CD4-positive, alpha-beta memory T cell (primary cell): ENCODE data around the gene ALOX5. TPM values are rescaled to one million over a fixed set of nuclear protein-coding genes. Genes with fewer than 3 reads are reported as not detected.

Experiments
- CTCF ChIA-PET: fragments of 350-600 bp; sonication (Branson Sonifier 250); formaldehyde crosslinking; loops from one replicate; lab custom pipeline; 2021; ENCODE audit warnings: inconsistent platforms; ENCODE audit not compliant: partially characterized antibody; lab: Charles Lee
- POLR2A ChIA-PET: fragments of 350-600 bp; sonication (Branson Sonifier 250); formaldehyde crosslinking; loops from one replicate; lab custom pipeline; 2021; ENCODE audit not compliant: partially characterized antibody; lab: Charles Lee
- DNase-seq, 5 donors: peaks; one replicate each; pipeline versions ENCODE4 v3.0.0 to v3.0.0-alpha.2; 2020 to 2022; ENCODE audit warnings: mixed read lengths in 1 of 5
- H3K27ac ChIP-seq: one replicate; pipeline ENCODE4 v1.7.0; 2013; ENCODE audit warnings: low read depth, low read length
- H3K27me3 ChIP-seq: 2 replicates; pipeline ENCODE4 v1.7.0; 2013; ENCODE audit warnings: mild to moderate bottlenecking, low read length, moderate library complexity; ENCODE audit not compliant: insufficient read depth
- H3K36me3 ChIP-seq: 2 replicates; pipeline ENCODE4 v1.7.0; 2013; ENCODE audit warnings: mild to moderate bottlenecking, low read length, moderate library complexity; ENCODE audit not compliant: insufficient read depth
- H3K4me1 ChIP-seq: 2 replicates; pipeline ENCODE4 v1.7.0; 2013; ENCODE audit warnings: mild to moderate bottlenecking, low read length, moderate library complexity; ENCODE audit not compliant: insufficient read depth
- H3K4me3 ChIP-seq, 2 donors: one replicate each; pipeline ENCODE4 v1.7.0; 2013; ENCODE audit warnings: low read length in 2 of 2, mild to moderate bottlenecking in 1 of 2
- H3K9me3 ChIP-seq, 2 donors: one replicate each; pipeline ENCODE4 v1.7.0; 2013; ENCODE audit warnings: low read length in 2 of 2, control low read depth in 1 of 2; ENCODE audit not compliant: control insufficient read depth in 1 of 2
- H3K27ac Mint-ChIP-seq, 7 donors: one replicate each; pipeline ENCODE4 v1.8.0; 2020 to 2021; ENCODE audit warnings: mixed read lengths in 7 of 7, mild to moderate bottlenecking in 6 of 7, inconsistent platforms in 3 of 7, moderate library complexity in 3 of 7
- H3K27me3 Mint-ChIP-seq, 2 donors: one replicate each; pipeline ENCODE4 v1.8.0; 2020 to 2021; ENCODE audit warnings: mixed read lengths in 2 of 2
- H3K36me3 Mint-ChIP-seq, 2 donors: one replicate each; pipeline ENCODE4 v1.8.0; 2020 to 2021; ENCODE audit warnings: mixed read lengths in 2 of 2, inconsistent platforms in 1 of 2, mild to moderate bottlenecking in 1 of 2
- H3K4me1 Mint-ChIP-seq, 4 donors: one replicate each; pipeline ENCODE4 v1.8.0; 2020 to 2021; ENCODE audit warnings: mixed read lengths in 4 of 4, mild to moderate bottlenecking in 1 of 4
- H3K4me3 Mint-ChIP-seq, 8 donors: one replicate each; pipeline ENCODE4 v1.8.0; 2020 to 2021; ENCODE audit warnings: mixed read lengths in 8 of 8, mild to moderate bottlenecking in 7 of 8, moderate library complexity in 6 of 8, inconsistent platforms in 3 of 8
- H3K9me3 Mint-ChIP-seq, 8 donors: one replicate each; pipeline ENCODE4 v1.8.0; 2020 to 2021; ENCODE audit warnings: mixed read lengths in 8 of 8, mild to moderate bottlenecking in 5 of 8, inconsistent platforms in 3 of 8, moderate library complexity in 1 of 8
- intact Hi-C: fragments of 100-400 bp; cut with micrococcal nuclease; formaldehyde crosslinking; loops from one replicate; pipeline ENCODE4 v1.15.1; 2023
- polyA plus RNA-seq, 2 donors: library from polyadenylated mRNA; unstranded; fragments of 300-500 nt; fragmentation: Illumina TruSeq; gene quantifications; one replicate each; pipeline ENCODE4 v1.2.3, GENCODE V29; 2021
- total RNA-seq, 2 experiments: library from RNA; stranded (reverse); gene quantifications; one replicate each; pipeline ENCODE4 v1.2.3, GENCODE V29; 2021

ALOX5 gene
- total and polyA plus RNA-seq, 4 experiments from 2014 or later = 3.1 to 30.3 (median 9.3) TPM

DNA sequence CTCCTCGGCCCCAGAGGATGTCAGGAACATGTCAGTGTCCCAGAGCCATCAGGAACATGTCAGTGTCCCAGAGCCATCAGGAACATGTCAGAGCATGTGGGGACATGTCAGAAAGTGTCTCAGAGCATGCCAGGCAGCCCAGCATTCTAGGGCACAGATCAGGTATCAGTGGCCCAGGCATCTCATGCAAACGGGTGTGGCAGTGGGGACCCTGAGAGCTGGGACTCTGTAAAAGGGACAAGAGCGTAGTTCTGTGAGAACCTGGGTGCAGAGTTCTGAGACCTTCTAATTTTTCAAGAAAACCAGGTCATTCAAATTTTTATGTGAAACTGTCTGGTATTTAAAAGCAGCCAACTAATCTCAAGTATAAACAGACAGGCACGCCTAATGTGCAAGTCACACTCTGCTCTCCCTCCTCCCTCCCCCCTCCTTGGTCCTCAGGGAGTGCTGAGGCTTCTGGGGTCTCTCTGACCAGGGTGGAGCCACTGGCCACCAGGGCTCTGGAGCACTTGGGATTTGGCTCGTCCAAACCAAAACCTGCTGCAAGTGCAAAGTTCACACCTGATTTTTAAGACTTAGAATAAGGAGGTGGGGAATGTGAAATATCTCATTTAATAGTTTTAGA, 64.6 kb downstream of the ALOX5 start:
- no peaks in the 10 kb centered on the region for H3K36me3 ChIP-seq
- no peak overlapping the region for H3K4me3 Mint-ChIP-seq
- no peaks in the 10 kb centered on the region for H3K9me3 ChIP-seq
- H3K9me3 Mint-ChIP-seq = no peaks in the 10 kb centered on the region
- peaks cover 0 to 5% of the 10 kb centered on the region in 2 donors for H3K36me3 Mint-ChIP-seq
- no peaks in the 10 kb centered on the region for H3K27me3 ChIP-seq
- peaks cover 0 to 2% of the 10 kb centered on the region in 2 donors for H3K27me3 Mint-ChIP-seq
- no peak for DNase-seq
- POLR2A ChIA-PET = no interaction called here
- peaks cover 5% of the 10 kb centered on the region for H3K4me1 ChIP-seq
- CTCF ChIA-PET = no interaction called here
- H3K4me1 Mint-ChIP-seq = peaks cover 2 to 7% (median 5%) of the 10 kb centered on the region in 4 donors
- intact Hi-C loops = no loop called here
- no peak overlapping the region for H3K27ac ChIP-seq
- no peak overlapping the region for H3K4me3 ChIP-seq
- peak overlapping the region in 1 of 7 donors; percentile 58 for H3K27ac Mint-ChIP-seq

- H3K36me3 ChIP-seq = no peaks in the 10 kb centered on the region
- H3K9me3 ChIP-seq = no peaks in the 10 kb centered on the region
- peaks cover 0 to 5% of the 10 kb centered on the region in 2 donors for H3K36me3 Mint-ChIP-seq
- H3K27ac ChIP-seq = no peak overlapping the region
- ChIA-PET POLR2A (no interaction called here), CTCF (no interaction called here)
- intact Hi-C loops = no loop called here
- DNase-seq = no peak
- H3K27ac Mint-ChIP-seq = no peak overlapping the region
- H3K4me3 Mint-ChIP-seq = no peak overlapping the region
- no peaks in the 10 kb centered on the region for H3K9me3 Mint-ChIP-seq
- H3K27me3 Mint-ChIP-seq = peaks cover 0 to 2% of the 10 kb centered on the region in 2 donors
- H3K4me3 ChIP-seq = no peak overlapping the region
- H3K4me1 Mint-ChIP-seq = peaks cover 0 to 2% (median under 1%) of the 10 kb centered on the region in 4 donors
- H3K4me1 ChIP-seq = no peaks in the 10 kb centered on the region
- H3K27me3 ChIP-seq = no peaks in the 10 kb centered on the region
Observed at GRCh38 chr10:45439365-45439764, 65.3 kb downstream of the ALOX5 start.

DNA sequence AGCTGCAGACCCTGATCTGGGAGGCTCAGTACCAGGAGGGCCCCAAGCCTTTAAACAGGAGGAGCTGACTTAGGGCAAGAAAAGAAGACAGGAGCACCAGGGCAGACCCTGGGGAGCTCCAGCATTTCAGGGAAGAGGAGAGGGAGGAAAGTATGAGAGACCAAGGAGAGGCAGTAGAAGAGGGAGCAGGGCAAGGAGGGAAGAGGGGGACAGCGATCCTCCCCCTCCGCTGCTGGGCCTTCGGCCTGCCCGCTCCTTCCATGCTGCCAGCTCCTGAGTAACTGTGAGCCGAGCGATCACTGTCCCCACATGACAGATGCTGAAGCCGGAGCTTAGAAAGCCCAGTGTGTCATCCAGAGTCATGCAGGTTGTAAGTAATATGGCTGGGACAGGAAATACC, 65.9 kb downstream of the ALOX5 start:
- H3K9me3 ChIP-seq = no peaks in the 10 kb centered on the region
- H3K36me3 ChIP-seq = no peaks in the 10 kb centered on the region
- Mint-ChIP-seq H3K9me3 (no peaks in the 10 kb centered on the region), H3K36me3 (peaks cover 0 to 5% of the 10 kb centered on the region in 2 donors), H3K27me3 (peaks cover 0 to 2% of the 10 kb centered on the region in 2 donors), H3K4me1 (no peaks in the 10 kb centered on the region), H3K4me3 (peak overlapping the region in 1 of 8 donors; percentile 21), H3K27ac (no peak overlapping the region)
- CTCF ChIA-PET = interaction anchor here (0.8 kb wide), 1 partner anchor 190 kb away, joined by 3 read pairs; no protein-coding TSS in a partner anchor
- H3K27me3 ChIP-seq = no peaks in the 10 kb centered on the region
- no peaks in the 10 kb centered on the region for H3K4me1 ChIP-seq
- no peak overlapping the region for H3K4me3 ChIP-seq
- intact Hi-C loops = no loop called here
- DNase-seq = no peak
- no peak overlapping the region for H3K27ac ChIP-seq
- POLR2A ChIA-PET = interaction anchor here (0.8 kb wide), 1 partner anchor 9 kb away, joined by 3 read pairs; no protein-coding TSS in a partner anchor

GRCh38 chr10:45440511-45441062, 66.6 kb downstream of the ALOX5 start:
- Histone ChIP-seq H3K4me1 (no peaks in the 10 kb centered on the region), H3K27me3 (no peaks in the 10 kb centered on the region), H3K27ac (no peak overlapping the region), H3K4me3 (no peak overlapping the region), H3K36me3 (no peaks in the 10 kb centered on the region), H3K9me3 (no peaks in the 10 kb centered on the region)
- Mint-ChIP-seq H3K4me1 (no peaks in the 10 kb centered on the region), H3K4me3 (no peak overlapping the region), H3K9me3 (no peaks in the 10 kb centered on the region), H3K36me3 (peaks cover 0 to 5% of the 10 kb centered on the region in 2 donors), H3K27me3 (peaks cover 0 to 2% of the 10 kb centered on the region in 2 donors), H3K27ac (peak overlapping the region in 1 of 7 donors; percentile 46)
- ChIA-PET POLR2A (interaction anchor here (0.8 kb wide), 1 partner anchor 10 kb away, joined by 3 read pairs; no protein-coding TSS in a partner anchor), CTCF (interaction anchor here (0.8 kb wide), 1 partner anchor 191 kb away, joined by 3 read pairs; no protein-coding TSS in a partner anchor)
- intact Hi-C loops = no loop called here
- no peak for DNase-seq

DNA sequence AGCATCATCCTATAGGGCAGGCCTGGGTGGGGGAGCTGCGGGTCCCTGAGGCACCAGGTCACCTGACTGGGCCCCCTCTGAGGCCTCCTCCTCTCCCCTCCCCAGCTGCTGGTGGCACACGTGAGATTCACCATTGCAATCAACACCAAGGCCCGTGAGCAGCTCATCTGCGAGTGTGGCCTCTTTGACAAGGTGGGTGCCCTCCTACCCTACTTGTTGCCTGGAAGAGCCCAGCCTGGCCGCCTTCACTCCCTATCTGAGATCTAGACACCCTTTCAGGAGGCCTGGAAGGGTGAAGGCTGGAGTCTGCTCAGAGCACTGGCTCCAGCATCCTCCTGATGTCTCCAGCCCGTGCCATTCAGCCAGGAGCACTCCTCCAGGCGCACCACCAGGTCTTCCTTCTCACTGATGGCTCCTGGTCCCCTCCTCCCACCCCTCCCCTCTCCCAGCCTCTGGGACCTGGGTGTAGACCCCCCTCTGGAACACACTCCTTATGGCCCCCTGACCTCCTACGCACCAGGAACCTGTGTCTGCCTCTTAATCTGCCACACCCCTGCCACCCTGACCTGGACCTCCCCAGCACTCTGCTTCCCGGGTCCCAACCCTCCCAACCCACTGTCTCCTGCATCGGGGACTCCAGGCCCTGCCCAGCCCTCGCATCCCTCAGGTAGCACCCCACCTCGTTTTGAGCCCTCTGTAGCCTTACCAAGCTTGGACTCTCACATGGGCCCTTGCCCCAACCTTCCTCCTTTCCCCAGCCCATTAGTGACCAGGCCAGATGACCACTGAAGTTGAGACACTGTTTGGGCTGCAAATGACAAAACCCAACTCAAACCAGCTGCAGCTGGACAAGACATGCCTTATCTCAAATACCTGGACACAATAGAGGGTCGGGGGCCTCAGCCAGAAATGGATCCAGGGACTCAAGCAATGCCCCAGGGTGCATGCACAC, 67.5 kb downstream of the ALOX5 start:
- CTCF ChIA-PET = no interaction called here

GRCh38 chr10:45442251-45442650, 68.2 kb downstream of the ALOX5 start:
- Mint-ChIP-seq H3K27ac (peak overlapping the region in 1 of 7 donors; percentile 53), H3K27me3 (peaks cover 0 to 2% of the 10 kb centered on the region in 2 donors), H3K4me3 (no peak overlapping the region), H3K9me3 (no peaks in the 10 kb centered on the region), H3K36me3 (peaks cover 0 to 5% of the 10 kb centered on the region in 2 donors), H3K4me1 (no peaks in the 10 kb centered on the region)
- Histone ChIP-seq H3K36me3 (no peaks in the 10 kb centered on the region), H3K27me3 (no peaks in the 10 kb centered on the region), H3K9me3 (no peaks in the 10 kb centered on the region), H3K27ac (no peak overlapping the region), H3K4me3 (no peak overlapping the region), H3K4me1 (no peaks in the 10 kb centered on the region)
- CTCF ChIA-PET = no interaction called here
- no peak for DNase-seq
- POLR2A ChIA-PET = no interaction called here
- intact Hi-C loops = no loop called here

More for the DNA sequence above, 67.5 kb downstream of the ALOX5 start:
- Histone ChIP-seq H3K27ac (no peak overlapping the region), H3K9me3 (no peaks in the 10 kb centered on the region), H3K36me3 (no peaks in the 10 kb centered on the region), H3K4me1 (no peaks in the 10 kb centered on the region), H3K4me3 (no peak overlapping the region), H3K27me3 (no peaks in the 10 kb centered on the region)
- Mint-ChIP-seq H3K27me3 (peaks cover 0 to 2% of the 10 kb centered on the region in 2 donors), H3K36me3 (peaks cover 0 to 5% of the 10 kb centered on the region in 2 donors), H3K4me1 (no peaks in the 10 kb centered on the region), H3K9me3 (no peaks in the 10 kb centered on the region), H3K4me3 (no peak overlapping the region), H3K27ac (peak overlapping the region in 1 of 7 donors; percentile 46)
- POLR2A ChIA-PET = no interaction called here
- DNase-seq = no peak
- intact Hi-C loops = no loop called here

DNA sequence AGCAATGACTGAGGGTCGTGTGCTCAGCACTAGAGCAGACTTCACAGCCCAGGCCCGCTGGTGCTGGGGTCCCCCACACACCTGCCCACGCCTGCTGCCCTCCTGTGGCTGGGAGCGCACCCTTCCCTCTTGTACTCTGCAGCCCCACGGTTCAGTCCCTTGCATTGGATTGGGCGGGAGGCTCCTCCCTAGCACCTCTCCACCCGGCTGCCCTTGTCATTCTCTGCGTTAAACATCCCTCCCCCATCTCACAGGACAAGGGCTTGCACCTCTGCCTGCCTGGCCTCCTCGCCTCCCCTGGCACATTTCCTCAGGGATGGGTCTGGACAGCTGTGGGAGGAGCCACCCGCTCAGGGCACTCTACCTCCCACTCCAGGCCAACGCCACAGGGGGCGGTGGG, 68.6 kb downstream of the ALOX5 start:
- H3K36me3 Mint-ChIP-seq = peaks cover 0 to 5% of the 10 kb centered on the region in 2 donors
- CTCF ChIA-PET = no interaction called here

More for the DNA sequence above, 68.6 kb downstream of the ALOX5 start:
- peak overlapping the region in 2 of 7 donors; percentile 4 to 56 for H3K27ac Mint-ChIP-seq
- H3K27me3 Mint-ChIP-seq = peaks cover 0 to 2% of the 10 kb centered on the region in 2 donors
- no peak for DNase-seq
- Histone ChIP-seq H3K27me3 (no peaks in the 10 kb centered on the region), H3K4me3 (no peak overlapping the region), H3K9me3 (no peaks in the 10 kb centered on the region), H3K4me1 (no peaks in the 10 kb centered on the region), H3K36me3 (no peaks in the 10 kb centered on the region), H3K27ac (no peak overlapping the region)
- H3K9me3 Mint-ChIP-seq = no peaks in the 10 kb centered on the region
- intact Hi-C loops = no loop called here
- no peak overlapping the region for H3K4me3 Mint-ChIP-seq
- POLR2A ChIA-PET = no interaction called here
- H3K4me1 Mint-ChIP-seq = no peaks in the 10 kb centered on the region
